Spinal cord (tissue), 10 donors: ENCODE results near the gene VEGFC. TPM values are rescaled to one million over a fixed set of nuclear protein-coding genes. Genes with fewer than 3 reads are reported as not detected.
A peak's percentile ranks its signal among the peaks of the same experiment; 100 is the strongest.

Source experiments
- DNase-seq, 6 donors: peaks; one replicate each; pipeline versions ENCODE4 v3.0.0 to v3.0.0-alpha.2; 2013 to 2015; ENCODE audit warnings: low spot score in 6 of 6, low read depth in 4 of 6
- H3K27ac ChIP-seq: one replicate; pipeline ENCODE4 v1.5.1; 2013; ENCODE audit warnings: low read depth, low read length, control low read depth
- H3K27me3 ChIP-seq: one replicate; pipeline ENCODE4 v1.6.1; 2013; ENCODE audit warnings: low read length; ENCODE audit not compliant: control insufficient read depth, insufficient read depth
- H3K36me3 ChIP-seq: one replicate; pipeline ENCODE4 v1.6.1; 2013; ENCODE audit warnings: low read length; ENCODE audit not compliant: control insufficient read depth, insufficient read depth
- H3K4me1 ChIP-seq: one replicate; pipeline ENCODE4 v1.6.1; 2013; ENCODE audit warnings: low read length; ENCODE audit not compliant: control insufficient read depth, insufficient read depth
- H3K4me3 ChIP-seq: one replicate; pipeline ENCODE4 v1.5.1; 2013; ENCODE audit warnings: low read depth, low read length, control low read depth
- H3K9me3 ChIP-seq: one replicate; pipeline ENCODE4 v1.6.1; 2013; ENCODE audit warnings: low read length; ENCODE audit not compliant: control insufficient read depth, insufficient read depth
- WGBS: methylation state at CpG from one replicate; pipeline ENCODE4 v1.1.5; 2013; ENCODE audit warnings: missing lambda C conversion rate; ENCODE audit not compliant: insufficient coverage; 5-methylcytosine and 5-hydroxymethylcytosine counted together
- polyA plus RNA-seq, 2 donors: library from polyadenylated mRNA; unstranded; fragments of 120-200 nt; gene quantifications; one replicate each; pipeline ENCODE4 v1.2.1, GENCODE V29; 2013; ENCODE audit not compliant: insufficient read length in 2 of 2
- total RNA-seq, 2 donors: library from RNA; depleted of rRNA in 1 of 2; stranded (reverse); fragments of 120-200 nt in 1 of 2; fragments of >200 nt in 1 of 2; gene quantifications; one replicate each; pipeline versions ENCODE4 v1.2.3 to v1.2.4, GENCODE V29; 2013 to 2014
- donor health status: healthy.

The VEGFC gene
- total and polyA plus RNA-seq, 4 donors: 3.6 to 7.1 (median 4.8) TPM

- DNase-seq: no peak
- Histone ChIP-seq H3K9me3 (no peaks in the 10 kb centered on the region), H3K4me3 (no peak overlapping the region), H3K27ac (no peak overlapping the region), H3K4me1 (no peaks in the 10 kb centered on the region), H3K27me3 (no peaks in the 10 kb centered on the region), H3K36me3 (no peaks in the 10 kb centered on the region)
- 100% methylated on average over 1 of the region's 4 CpGs for WGBS
Observed at GRCh38 chr4:176676901-176677300, 115.8 kb downstream of the VEGFC start.

- WGBS: no CpG with 5 or more reads among the region's 3 CpGs
- DNase-seq: peak in 1 of 6 donors; percentile 11
- Histone ChIP-seq H3K4me1 (no peaks in the 10 kb centered on the region), H3K9me3 (no peaks in the 10 kb centered on the region), H3K4me3 (no peak overlapping the region), H3K27me3 (no peaks in the 10 kb centered on the region), H3K36me3 (no peaks in the 10 kb centered on the region), H3K27ac (no peak overlapping the region)
Observed at GRCh38 chr4:176675810-176676209, 116.9 kb downstream of the VEGFC start.

DNA sequence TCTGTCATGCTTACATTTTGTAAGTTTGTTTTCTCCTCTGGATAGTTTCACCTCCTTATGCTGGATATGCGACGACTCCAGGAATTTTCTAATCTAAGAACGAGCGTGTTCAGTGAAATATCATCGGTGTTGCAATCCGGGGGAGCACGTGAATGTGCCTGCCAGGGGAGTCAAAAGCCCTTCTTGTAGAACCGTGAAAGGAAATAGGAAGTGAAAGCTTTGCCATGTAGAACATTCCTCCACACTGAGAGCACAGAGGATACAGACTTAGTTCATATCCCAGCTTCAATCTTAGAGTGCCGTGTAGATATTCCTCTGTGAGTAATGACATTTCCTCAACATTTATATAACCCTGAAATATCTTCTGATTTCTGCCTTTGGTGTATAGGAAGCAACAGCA, 121.2 kb downstream of the VEGFC start:
- no peak overlapping the region for H3K4me3 ChIP-seq
- DNase-seq: no peak
- H3K9me3 ChIP-seq: no peaks in the 10 kb centered on the region
- no peaks in the 10 kb centered on the region for H3K27me3 ChIP-seq
- H3K27ac ChIP-seq: no peak overlapping the region
- WGBS: no CpG with 5 or more reads among the region's 9 CpGs
- H3K36me3 ChIP-seq: no peaks in the 10 kb centered on the region
- no peaks in the 10 kb centered on the region for H3K4me1 ChIP-seq

GRCh38 chr4:176668324-176668723, 124.4 kb downstream of the VEGFC start:
- Histone ChIP-seq H3K4me1 (no peaks in the 10 kb centered on the region), H3K27me3 (no peaks in the 10 kb centered on the region), H3K9me3 (no peaks in the 10 kb centered on the region), H3K27ac (no peak overlapping the region), H3K4me3 (no peak overlapping the region), H3K36me3 (no peaks in the 10 kb centered on the region)
- WGBS: 60% methylated on average over 1 of the region's 2 CpGs
- peak in 1 of 6 donors; percentile 37 for DNase-seq

DNA sequence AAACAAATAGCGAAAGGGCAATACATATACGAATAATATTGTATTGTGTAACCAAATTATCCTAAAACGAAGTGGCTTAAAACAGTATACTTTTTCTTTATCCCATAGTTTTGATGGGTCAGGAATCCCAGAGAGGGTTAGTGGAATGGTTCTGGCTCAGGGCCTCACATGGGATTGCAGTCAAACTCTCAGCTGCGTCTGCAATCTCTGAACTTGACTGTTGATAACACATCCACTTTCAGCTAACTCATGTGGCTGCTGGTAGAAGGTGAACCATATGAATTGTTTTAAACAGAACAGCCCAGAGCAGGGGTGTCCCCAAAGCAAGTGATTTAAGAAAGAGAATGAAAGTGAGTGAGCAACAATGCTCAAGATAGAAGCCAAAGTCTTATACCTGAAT, 127.8 kb downstream of the VEGFC start:
- DNase-seq: no peak
- no peaks in the 10 kb centered on the region for H3K4me1 ChIP-seq
- H3K36me3 ChIP-seq: no peaks in the 10 kb centered on the region
- H3K27ac ChIP-seq: no peak overlapping the region
- H3K4me3 ChIP-seq: no peak overlapping the region
- no CpG with 5 or more reads among the region's 4 CpGs for WGBS
- no peaks in the 10 kb centered on the region for H3K9me3 ChIP-seq
- no peaks in the 10 kb centered on the region for H3K27me3 ChIP-seq

DNA sequence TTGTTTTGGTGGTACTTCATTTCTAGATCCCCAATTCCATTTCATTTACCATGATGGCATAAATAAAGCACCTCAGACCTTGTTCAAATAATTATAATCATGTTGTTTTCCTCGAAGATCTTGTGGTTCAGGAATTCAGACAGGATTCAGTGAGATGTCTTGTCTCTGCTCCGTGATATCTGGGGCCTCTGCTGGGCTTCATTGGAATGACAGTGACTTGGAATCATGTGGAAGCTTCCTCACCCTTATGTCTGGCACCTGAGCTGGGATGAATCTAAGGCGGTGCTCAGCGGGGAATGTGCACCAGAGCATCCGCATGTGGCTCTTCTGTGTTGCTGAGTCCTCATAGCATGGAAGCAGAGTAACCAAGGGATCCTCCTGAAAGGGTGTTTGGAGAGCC, 132.2 kb downstream of the VEGFC start:
- no peak overlapping the region for H3K4me3 ChIP-seq
- H3K27me3 ChIP-seq: no peaks in the 10 kb centered on the region
- no peak overlapping the region for H3K27ac ChIP-seq
- no peak for DNase-seq
- no peaks in the 10 kb centered on the region for H3K9me3 ChIP-seq
- H3K36me3 ChIP-seq: no peaks in the 10 kb centered on the region
- H3K4me1 ChIP-seq: no peaks in the 10 kb centered on the region
- whole genome bisulfite sequencing: 76% methylated on average over 4 of the region's 5 CpGs

GRCh38 chr4:176656108-176656507, 136.6 kb downstream of the VEGFC start:
- Histone ChIP-seq H3K27me3 (no peaks in the 10 kb centered on the region), H3K4me1 (no peaks in the 10 kb centered on the region), H3K36me3 (no peaks in the 10 kb centered on the region), H3K4me3 (no peak overlapping the region), H3K9me3 (no peaks in the 10 kb centered on the region), H3K27ac (no peak overlapping the region)
- peak in 1 of 6 donors; percentile 8 for DNase-seq
- 92% methylated on average over 2 of the region's 3 CpGs for WGBS

DNA sequence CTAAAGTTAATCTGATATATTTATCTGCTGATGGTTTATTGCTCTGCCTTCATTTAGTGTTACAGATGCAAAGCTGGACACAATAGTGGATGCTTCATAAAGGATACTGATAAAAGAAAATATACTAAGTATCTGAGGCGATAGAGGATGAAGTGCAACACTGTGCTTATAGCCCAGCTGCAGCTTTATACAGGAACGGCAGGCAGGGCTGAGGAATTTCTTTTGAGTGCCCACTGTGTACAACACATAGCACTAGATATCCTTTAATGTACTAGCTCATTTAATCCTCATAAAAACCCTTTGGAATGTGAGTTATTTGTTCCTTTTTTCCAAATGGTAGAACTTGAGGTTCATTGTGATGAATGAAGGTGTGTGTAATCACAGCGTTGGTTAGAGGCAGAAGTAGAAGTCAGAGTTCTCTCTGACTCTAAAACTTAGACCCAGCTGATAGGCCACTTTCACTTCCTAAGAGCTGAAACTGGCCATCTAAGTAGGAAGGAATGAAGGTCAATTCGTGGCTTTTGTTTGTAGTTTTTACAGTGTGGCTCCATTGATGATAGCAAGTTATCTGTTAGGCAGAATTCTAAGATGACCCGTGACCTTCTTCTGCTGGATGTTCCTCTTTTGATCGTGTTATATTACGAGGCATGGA, 138.0 kb downstream of the VEGFC start:
- H3K4me3 ChIP-seq: no peak overlapping the region
- 89% methylated on average over 2 of the region's 7 CpGs for WGBS
- no peaks in the 10 kb centered on the region for H3K4me1 ChIP-seq
- H3K36me3 ChIP-seq: no peaks in the 10 kb centered on the region
- no peaks in the 10 kb centered on the region for H3K27me3 ChIP-seq
- no peaks in the 10 kb centered on the region for H3K9me3 ChIP-seq
- no peak for DNase-seq
- H3K27ac ChIP-seq: no peak overlapping the region

DNA sequence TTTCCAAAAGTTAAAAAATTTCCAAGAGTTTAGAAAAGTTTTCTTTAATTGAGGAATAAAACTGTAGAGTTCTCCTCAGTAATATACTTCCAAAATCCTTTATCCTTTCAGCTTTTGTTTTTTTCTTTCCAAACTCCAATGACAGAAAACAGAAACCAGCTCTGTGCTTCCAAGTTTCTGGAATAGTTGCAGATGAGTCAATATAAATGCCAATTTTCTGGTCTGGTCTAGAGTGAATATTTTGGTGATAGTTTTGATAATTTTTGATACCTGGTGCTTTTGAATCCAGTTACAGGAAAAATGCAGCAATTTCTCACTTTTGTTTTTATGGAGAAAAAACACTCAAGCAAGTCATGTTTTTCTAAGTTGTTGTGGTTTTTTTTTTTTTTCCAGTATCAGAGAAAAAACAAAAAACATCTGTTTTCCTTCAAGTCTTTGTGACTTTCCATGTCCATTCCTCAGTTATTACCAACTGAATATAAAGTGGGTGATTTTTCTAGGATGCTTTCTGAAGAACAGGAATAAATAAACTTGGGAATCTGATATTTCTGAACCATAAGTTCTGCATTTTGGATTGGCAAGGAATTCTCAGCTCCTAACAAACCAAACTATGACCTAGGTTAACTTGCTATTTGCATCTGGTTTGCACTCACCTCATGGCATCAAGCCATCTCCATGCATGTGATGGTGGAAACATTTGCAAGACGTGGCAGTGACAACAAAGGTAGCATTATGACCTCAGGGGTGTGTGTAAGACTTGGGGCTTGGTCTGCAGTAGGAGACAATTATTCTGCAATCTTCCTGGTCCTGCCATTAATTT, 139.1 kb downstream of the VEGFC start:
- no peaks in the 10 kb centered on the region for H3K9me3 ChIP-seq
- no peaks in the 10 kb centered on the region for H3K4me1 ChIP-seq
- no CpG with 5 or more reads among the region's 1 CpG for WGBS
- H3K27me3 ChIP-seq: no peaks in the 10 kb centered on the region
- H3K4me3 ChIP-seq: no peak overlapping the region
- no peak overlapping the region for H3K27ac ChIP-seq
- no peaks in the 10 kb centered on the region for H3K36me3 ChIP-seq
- no peak for DNase-seq

DNA sequence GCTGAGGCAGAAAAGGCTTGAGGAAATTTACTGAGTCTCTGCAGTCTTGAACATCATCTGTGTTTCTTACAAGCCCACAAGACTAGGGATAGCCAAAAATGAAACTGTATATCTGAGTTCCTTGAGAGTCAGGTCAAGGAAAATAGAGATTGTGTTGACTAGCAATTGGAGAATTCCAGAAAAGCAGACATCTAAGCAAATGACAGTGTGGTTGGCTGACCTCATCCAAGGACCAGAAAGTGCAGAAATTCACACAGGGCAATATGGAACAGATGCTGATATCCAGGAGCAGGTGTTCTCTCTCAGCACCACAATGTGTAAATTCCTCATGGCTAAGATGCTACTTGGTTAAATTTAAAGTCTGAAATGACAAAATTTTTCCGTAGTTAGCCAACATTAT, 146.4 kb downstream of the VEGFC start:
- WGBS: no CpG with 5 or more reads among the region's 1 CpG
- Histone ChIP-seq H3K4me3 (no peak overlapping the region), H3K9me3 (no peaks in the 10 kb centered on the region), H3K36me3 (no peaks in the 10 kb centered on the region), H3K27ac (no peak overlapping the region), H3K4me1 (no peaks in the 10 kb centered on the region), H3K27me3 (no peaks in the 10 kb centered on the region)
- no peak for DNase-seq
